B cell (primary cell): ENCODE results near the gene PHF23. TPM values are rescaled to one million over a fixed set of nuclear protein-coding genes. Genes with fewer than 3 reads are reported as not detected.

Experiments used
- ATAC-seq: fragments of 200-7000 bp; cut with Tn5 transposase; one replicate; pipeline ENCODE4 v1.10.0; 2021; ENCODE audit warnings: low read depth, mild to moderate bottlenecking, moderate number of reproducible peaks, moderate library complexity
- CTCF ChIA-PET: fragments of 350-600 bp; sonication (Branson Sonifier 250); formaldehyde crosslinking; loops from one replicate; lab custom pipeline; 2021; ENCODE audit warnings: antibody characterized with exemption, inconsistent platforms; lab: Charles Lee
- POLR2A ChIA-PET: fragments of 350-600 bp; sonication (Branson Sonifier 250); formaldehyde crosslinking; loops from one replicate; lab custom pipeline; 2021; ENCODE audit warnings: antibody characterized with exemption; lab: Charles Lee
- DNase-seq: peaks from one replicate; pipeline ENCODE4 v3.0.0; 2013
- H2AFZ ChIP-seq: 2 replicates; pipeline ENCODE4 v1.6.1; 2012; ENCODE audit warnings: mild to moderate bottlenecking, low read depth, low read length; ENCODE audit not compliant: insufficient read depth, poor library complexity, severe bottlenecking
- H3K27ac ChIP-seq, 2 donors: 1 replicate in 1 of 2; 2 replicates in 1 of 2; pipeline ENCODE4 v1.5.1; 2012 to 2013; ENCODE audit warnings: low read length in 2 of 2, mild to moderate bottlenecking in 2 of 2, moderate library complexity in 1 of 2
- H3K27me3 ChIP-seq, 4 experiments: fragments of 200-600 bp in 1 of 4; sonication (generic) in 1 of 4; replicated peaks in 1 of 4; 1 replicate in 2 of 4; 2 replicates in 2 of 4; pipeline versions ENCODE4 v1.6.1 to v1.7.0; 2013 to 2016; ENCODE audit warnings: low read length in 3 of 4, mild to moderate bottlenecking in 2 of 4, mixed read lengths in 1 of 4, moderate library complexity in 1 of 4; ENCODE audit not compliant: insufficient read depth in 4 of 4, control insufficient read depth in 3 of 4; ENCODE audit errors: control extremely low read depth in 1 of 4
- H3K36me3 ChIP-seq, 2 experiments: replicated peaks in 1 of 2; 1 replicate in 1 of 2; 2 replicates in 1 of 2; pipeline versions ENCODE4 v1.6.1 to v1.7.1; 2013; ENCODE audit warnings: low read length in 1 of 2; ENCODE audit not compliant: insufficient read depth in 2 of 2, control insufficient read depth in 1 of 2; ENCODE audit errors: control extremely low read depth in 1 of 2, extremely low read depth in 1 of 2
- H3K4me1 ChIP-seq, 2 donors: fragments of 200-600 bp in 1 of 2; sonication (generic) in 1 of 2; 1 replicate in 1 of 2; 2 replicates in 1 of 2; pipeline versions ENCODE4 v1.5.1 to v1.6.1; 2013 to 2017; ENCODE audit warnings: low read length in 2 of 2; ENCODE audit not compliant: control insufficient read depth in 2 of 2, insufficient read depth in 2 of 2
- H3K4me2 ChIP-seq: replicated peaks from 2 replicates; pipeline ENCODE3; 2012; ENCODE audit warnings: mild to moderate bottlenecking, low read depth, low read length; ENCODE audit not compliant: poor library complexity, severe bottlenecking
- H3K4me3 ChIP-seq, 5 experiments: fragments of 200-600 bp in 1 of 5; sonication (generic) in 1 of 5; 1 replicate in 3 of 5; 2 replicates in 2 of 5; pipeline versions ENCODE4 v1.5.1 to v1.7.0; 2011 to 2016; ENCODE audit warnings: low read length in 4 of 5, mild to moderate bottlenecking in 4 of 5, low read depth in 2 of 5, control low read depth in 1 of 5, moderate library complexity in 1 of 5; ENCODE audit not compliant: insufficient read depth in 1 of 5; ENCODE audit errors: control extremely low read depth in 1 of 5, extremely low read depth in 1 of 5
- H3K79me2 ChIP-seq: fragments of 200-600 bp; sonication (generic); one replicate; pipeline ENCODE4 v1.6.0; 2016; ENCODE audit warnings: low read length; ENCODE audit not compliant: control insufficient read depth, insufficient read depth
- H3K9ac ChIP-seq: fragments of 200-600 bp; sonication (generic); 2 replicates; pipeline ENCODE4 v1.6.1; 2017; ENCODE audit warnings: mild to moderate bottlenecking, low read length, moderate library complexity
- H3K9me3 ChIP-seq, 3 donors: one replicate each; pipeline versions ENCODE4 v1.6.1 to v1.7.1; 2013; ENCODE audit warnings: low read length in 2 of 3; ENCODE audit not compliant: control insufficient read depth in 2 of 3, insufficient read depth in 1 of 3; ENCODE audit errors: control extremely low read depth in 1 of 3
- H4K20me1 ChIP-seq: 2 replicates; pipeline ENCODE4 v1.6.0; 2012; ENCODE audit warnings: mild to moderate bottlenecking, low read length; ENCODE audit not compliant: insufficient read depth, control insufficient read depth, poor library complexity, severe bottlenecking
- H3K27ac Mint-ChIP-seq: one replicate; pipeline ENCODE4 v1.8.0; 2021; ENCODE audit warnings: mixed read lengths
- H3K27me3 Mint-ChIP-seq: one replicate; pipeline ENCODE4 v1.8.0; 2021; ENCODE audit warnings: mixed read lengths
- H3K4me1 Mint-ChIP-seq: one replicate; pipeline ENCODE4 v1.8.0; 2021; ENCODE audit warnings: mixed read lengths
- H3K4me3 Mint-ChIP-seq: one replicate; pipeline ENCODE4 v1.8.0; 2021; ENCODE audit warnings: mixed read lengths
- H3K9me3 Mint-ChIP-seq: one replicate; pipeline ENCODE4 v1.8.0; 2022; ENCODE audit warnings: mixed read lengths; ENCODE audit not compliant: insufficient read depth
- CTCF ChIP-seq: fragments of 200-600 bp; IDR thresholded peaks from one replicate; pipeline ENCODE4 v1.8.0; 2022; ENCODE audit warnings: antibody characterized with exemption, mild to moderate bottlenecking
- EZH2 ChIP-seq: IDR thresholded peaks from 2 replicates; pipeline ENCODE4 v1.6.1; 2012; ENCODE audit warnings: borderline replicate concordance, low read depth, mild to moderate bottlenecking, moderate library complexity, low read length; ENCODE audit not compliant: insufficient read depth, poor library complexity, severe bottlenecking
- WGBS: methylation state at CpG from one replicate; pipeline ENCODE4 v1.1.5; 2013; ENCODE audit warnings: missing lambda C conversion rate; ENCODE audit not compliant: insufficient coverage; 5-methylcytosine and 5-hydroxymethylcytosine counted together
- intact Hi-C: fragments of 100-400 bp; cut with micrococcal nuclease; formaldehyde crosslinking; loops from one replicate; pipeline ENCODE4 v1.10.0; 2022
- polyA plus RNA-seq: library from polyadenylated mRNA; depleted of rRNA; stranded (reverse); fragments of >200 nt; gene quantifications from 2 replicates; pipeline ENCODE4 v1.2.3, GENCODE V29; 2012
- total RNA-seq, 2 donors: library from RNA; stranded (reverse); fragments of 120-200 nt in 1 of 2; gene quantifications; 1 replicate in 1 of 2; 2 replicates in 1 of 2; pipeline versions ENCODE4 v1.2.3 to v1.2.4, GENCODE V29; 2013 to 2022

The PHF23 gene
- total and polyA plus RNA-seq, 2 donors (not counting 1 experiment from before 2014, with no cell fraction given) = 17.6 to 42.3 TPM

- Histone ChIP-seq H3K79me2 (peaks cover 68% of the 10 kb centered on the region), H2AFZ (peak within 1 kb of the TSS; percentile 94), H4K20me1 (peaks cover 15% of the 10 kb centered on the region), H3K4me2 (peak within 1 kb of the TSS; percentile 96), H3K4me3 (peak within 1 kb of the TSS; percentile 80 to 96 (median 92)), H3K9ac (peak within 1 kb of the TSS; percentile 78), H3K4me1 (peaks cover 31 to 42% of the 10 kb centered on the region in 2 donors), H3K27ac (peak within 1 kb of the TSS; percentile 68 to 88), H3K36me3 (peaks cover 0 to 25% of the 10 kb centered on the region in 2 experiments), H3K9me3 (no peaks in the 10 kb centered on the region), H3K27me3 (no peaks in the 10 kb centered on the region)
- Mint-ChIP-seq H3K4me1 (peaks cover 44% of the 10 kb centered on the region), H3K9me3 (no peaks in the 10 kb centered on the region), H3K4me3 (peak within 1 kb of the TSS; percentile 97), H3K27ac (peak within 1 kb of the TSS; percentile 99), H3K27me3 (no peaks in the 10 kb centered on the region)
- TF ChIP-seq EZH2 = no peak
- DNase-seq (peak; percentile 97), ATAC-seq (peak; percentile 50)
- ChIA-PET CTCF (interaction anchor here (0.6 to 1.7 kb wide), 5 partner anchors 8 to 320 kb away, joined by 3 to 15 read pairs (median 3); partner anchors contain the start of genes ACADVL and DLG4), POLR2A (interaction anchor here (0.6 to 13.1 kb wide), 12 partner anchors 9 to 1013 kb away, joined by 3 to 157 read pairs (median 4); partner anchors contain the start of genes ACADVL, ACAP1, DLG4 and GABARAP)
- intact Hi-C loops = loop anchor here (1.0 kb wide), 4 partner anchors 15 to 95 kb away; partner anchors contain the start of genes ACADVL, DLG4 and NEURL4
- WGBS = under 1% methylated on average over 63 of the region's 72 CpGs
Observed at GRCh38 chr17:7234083-7234951, 4.9 kb downstream of the PHF23 start, which contains the start of gene DVL2. Gene DVL2, minus strand, starts transcription at chr17:7234517. Its CDS starts 255 bp downstream, at chr17:7234262.

GRCh38 chr17:7233701-7234082, 5.6 kb downstream of the PHF23 start:
- ATAC-seq (no peak), DNase-seq (no peak)
- H3K4me3 Mint-ChIP-seq = peak overlapping the region; percentile 97
- Histone ChIP-seq H3K79me2 (peaks cover 62% of the 10 kb centered on the region), H3K9ac (peak overlapping the region; percentile 78), H3K9me3 (no peaks in the 10 kb centered on the region), H3K4me2 (peak overlapping the region; percentile 96), H3K4me1 (peaks cover 31 to 42% of the 10 kb centered on the region in 2 donors), H3K27ac (peak overlapping the region; percentile 68 to 88), H3K36me3 (peaks cover 0 to 31% of the 10 kb centered on the region in 2 experiments), H3K4me3 (peak overlapping the region; percentile 80 to 96 (median 92)), H3K27me3 (no peaks in the 10 kb centered on the region), H4K20me1 (peaks cover 15% of the 10 kb centered on the region), H2AFZ (peak overlapping the region; percentile 94)
- intact Hi-C loops = loop anchor here (1.0 kb wide), 4 partner anchors 14 to 96 kb away; partner anchors contain the start of genes ACADVL, DLG4 and NEURL4
- H3K9me3 Mint-ChIP-seq = no peaks in the 10 kb centered on the region
- H3K27ac Mint-ChIP-seq = peak overlapping the region; percentile 99
- WGBS = 0% methylated on average over 9 of the region's 9 CpGs
- ChIA-PET CTCF (interaction anchor here (0.6 to 1.7 kb wide), 3 partner anchors 13 to 215 kb away, joined by 3 to 15 read pairs (median 3); partner anchors contain the start of genes ACADVL and DLG4), POLR2A (interaction anchor here (0.6 to 13.1 kb wide), 6 partner anchors 9 to 1013 kb away, joined by 3 to 157 read pairs (median 4); partner anchors contain the start of genes ACADVL, ACAP1, DLG4 and GABARAP)
- no peak for TF ChIP-seq EZH2
- no peak for TF ChIP-seq CTCF
- peaks cover 44% of the 10 kb centered on the region for H3K4me1 Mint-ChIP-seq
- H3K27me3 Mint-ChIP-seq = no peaks in the 10 kb centered on the region
